HepG2 (cell line): Measurements from ENCODE around the gene RGS8. TPM values are rescaled to one million over a fixed set of nuclear protein-coding genes. Genes with fewer than 3 reads are reported as not detected.

ENCODE experiments used
- ATAC-seq: fragments of 200-7000 bp; cut with Tn5 transposase; 3 replicates; pipeline ENCODE4 v1.9.1; 2020; ENCODE audit warnings: mild to moderate bottlenecking, moderate library complexity
- BruUV-seq: library from RNA; stranded (reverse); fragments of 400-500 nt; replicated peaks from 2 replicates; lab custom pipeline; 2021; lab: Mats Ljungman, UMichigan
- CTCF ChIA-PET: fragments of 300-600 bp; formaldehyde crosslinking; extraction: SDS; loops from one replicate; lab custom pipeline; 2021; ENCODE audit warnings: low total read pairs, inconsistent platforms, low intra/inter-chr PET ratio; lab: Yijun Ruan, JAX
- POLR2A ChIA-PET: fragments of 350-600 bp; sonication (Branson Sonifier 250); formaldehyde crosslinking; loops from one replicate; lab custom pipeline; 2020; ENCODE audit warnings: antibody characterized with exemption, inconsistent platforms; lab: Yijun Ruan, JAX
- DNase-seq: peaks from one replicate; pipeline ENCODE4 v3.0.0-alpha.2; 2015; ENCODE audit warnings: low spot score
- FAIRE-seq: peaks from 3 replicates; lab custom pipeline; 2011; peaks lifted over from hg19 to GRCh38; lab: Jason Lieb, UNC
- H2AFZ ChIP-seq: one replicate; pipeline ENCODE4 v1.6.1; 2011; ENCODE audit warnings: low read length, inconsistent platforms
- H3K27ac ChIP-seq: fragments of 300-600 bp; 3 replicates; pipeline ENCODE4 v1.8.0; 2011; ENCODE audit warnings: mixed run types, mild to moderate bottlenecking, mixed read lengths, low read length, inconsistent platforms; ENCODE audit not compliant: insufficient read depth; ENCODE audit errors: extremely low read length
- H3K27me3 ChIP-seq, 2 experiments: fragments of 200-600 bp in 1 of 2; 2 replicates in 1 of 2; 3 replicates in 1 of 2; pipeline versions ENCODE4 v1.6.0 to v1.8.0; 2011; ENCODE audit warnings: low read length in 2 of 2, mild to moderate bottlenecking in 2 of 2, moderate library complexity in 2 of 2, inconsistent platforms in 1 of 2; ENCODE audit not compliant: insufficient read depth in 2 of 2, control insufficient read depth in 1 of 2
- H3K36me3 ChIP-seq, 2 experiments: fragments of 200-600 bp in 1 of 2; replicated peaks in 1 of 2; 2 replicates in 1 of 2; 3 replicates in 1 of 2; pipeline versions ENCODE4 v1.5.1 to v1.8.0; 2011; ENCODE audit warnings: low read length in 2 of 2, inconsistent platforms in 1 of 2; ENCODE audit not compliant: insufficient read depth in 2 of 2, control insufficient read depth in 1 of 2
- H3K4me1 ChIP-seq: 2 replicates; pipeline ENCODE4 v1.5.1; 2012; ENCODE audit warnings: low read length, inconsistent platforms; ENCODE audit not compliant: insufficient read depth
- H3K4me2 ChIP-seq: 2 replicates; pipeline ENCODE4 v1.6.0; 2011; ENCODE audit warnings: low read depth, low read length, inconsistent platforms
- H3K4me3 ChIP-seq, 3 experiments: fragments of 200-600 bp in 1 of 3; sonication (generic), shearing (Covaris generic) in 1 of 3; replicated peaks in 1 of 3; 2 replicates each; pipeline ENCODE4 v1.5.1; 2011 to 2016; ENCODE audit warnings: low read length in 3 of 3, inconsistent platforms in 2 of 3, low read depth in 2 of 3, mild to moderate bottlenecking in 2 of 3, control low read depth in 1 of 3, mixed read lengths in 1 of 3; ENCODE audit not compliant: insufficient read depth in 1 of 3
- H3K79me2 ChIP-seq: one replicate; pipeline ENCODE4 v1.6.1; 2011; ENCODE audit warnings: low read length, inconsistent platforms; ENCODE audit not compliant: insufficient read depth
- H3K9ac ChIP-seq: 2 replicates; pipeline ENCODE4 v1.6.0; 2011; ENCODE audit warnings: mild to moderate bottlenecking, low read depth, low read length, inconsistent platforms; ENCODE audit not compliant: insufficient read depth
- H3K9me3 ChIP-seq: 2 replicates; pipeline ENCODE4 v1.5.1; 2012; ENCODE audit warnings: mild to moderate bottlenecking, low read length
- H4K20me1 ChIP-seq: 2 replicates; pipeline ENCODE4 v1.6.0; 2011; ENCODE audit warnings: inconsistent platforms, mild to moderate bottlenecking, low read length, moderate library complexity; ENCODE audit not compliant: insufficient read depth
- CBX1 ChIP-seq: IDR thresholded peaks from one replicate; pipeline ENCODE4 v1.6.1; 2016; ENCODE audit warnings: antibody characterized with exemption, low read depth
- CENPT ChIP-seq: sonication (generic); formaldehyde crosslinking; IDR thresholded peaks from 2 replicates; pipeline ENCODE4 v1.8.0; 2022; ENCODE audit warnings: low read depth, mild to moderate bottlenecking, moderate library complexity, missing genetic modification reagents
- FOXO1 ChIP-seq: sonication (generic); formaldehyde crosslinking; IDR thresholded peaks from 2 replicates; pipeline ENCODE4 v1.4.0; 2020; ENCODE audit warnings: missing genetic modification reagents
- POLR2A ChIP-seq, 2 experiments: IDR thresholded peaks; 2 replicates each; pipeline ENCODE4 v1.6.1; 2011; ENCODE audit warnings: low read depth in 2 of 2, low read length in 2 of 2, mild to moderate bottlenecking in 1 of 2, moderate library complexity in 1 of 2; ENCODE audit not compliant: insufficient read depth in 1 of 2
- STAT5B ChIP-seq: sonication (generic); formaldehyde crosslinking; IDR thresholded peaks from 2 replicates; pipeline ENCODE4 v1.4.0; 2020; ENCODE audit warnings: missing genetic modification reagents
- TEAD3 ChIP-seq: optimal IDR thresholded peaks from 2 replicates; pipeline ENCODE3; 2016; ENCODE audit warnings: borderline replicate concordance
- TGIF2 ChIP-seq: IDR thresholded peaks from 2 replicates; pipeline ENCODE4 v1.6.1; 2016; ENCODE audit warnings: control low read depth, missing compliant biosample characterization
- WGBS: methylation state at CpG from one replicate; pipeline ENCODE4 v1.1.6; 2017; ENCODE audit warnings: low lambda C conversion rate; 5-methylcytosine and 5-hydroxymethylcytosine counted together
- in situ Hi-C: cut with HindIII; loops from 2 replicates; pipeline ENCODE4 v1.10.0; 2017; ENCODE audit warnings: low pct_unique_long_range_greater_than_20kb; ENCODE audit not compliant: extremely low pct_ligation_motif_present
- intact Hi-C: fragments of 100-400 bp; cut with micrococcal nuclease; formaldehyde crosslinking; loops from one replicate; pipeline ENCODE4 v1.10.0; 2022; ENCODE audit not compliant: unreplicated experiment
- polyA plus RNA-seq, 8 experiments: library from polyadenylated mRNA; depleted of rRNA in 3 of 8; stranded (reverse) in 7 of 8; unstranded in 1 of 8; fragments of >200 nt; fragmentation: Illumina TruSeq in 4 of 8; extraction: Trizol in 4 of 8; gene quantifications; 2 replicates each; pipeline versions ENCODE4 v1.2.1 to v1.2.3, GENCODE V29; 2011 to 2016; ENCODE audit warnings: low read depth in 4 of 8, missing spikeins in 1 of 8, mixed read lengths in 1 of 8; ENCODE audit not compliant: insufficient read depth in 1 of 8
- total RNA-seq, 5 experiments: library from RNA; depleted of rRNA; stranded (reverse); fragments of >200 nt; fragmentation: Illumina TruSeq; extraction: Trizol; gene quantifications; 2 replicates each; pipeline ENCODE4 v1.2.3, GENCODE V29; 2016; ENCODE audit warnings: low read depth in 1 of 5
- TF ChIP-seq, protein P1 (sequence below): sonication (generic); formaldehyde crosslinking; IDR thresholded peaks from 2 replicates; pipeline ENCODE4 v1.5.0; 2020; ENCODE audit warnings: mild to moderate bottlenecking, missing genetic modification reagents, borderline replicate concordance

The RGS8 gene
- total and polyA plus RNA-seq, 2 of the 13 experiments (the other 11 are each of a cell fraction or from before 2014, with no cell fraction given): not detected

GRCh38 chr1:182721525-182721924 lies 37.1 kb upstream of the RGS8 start (continued):
- TF ChIP-seq STAT5B (CRISPR knock-in tag) (no peak), CBX1 (no peak), POLR2A (IDR thresholded peaks at IDR 0.05; ENCODE audit: insufficient read depth in 1 of 2, low read depth in 2 of 2, low read length in 2 of 2) (no peak), CENPT (no peak), FOXO1 (CRISPR knock-in tag) (no peak)
- TF ChIP-seq, protein P1, sequence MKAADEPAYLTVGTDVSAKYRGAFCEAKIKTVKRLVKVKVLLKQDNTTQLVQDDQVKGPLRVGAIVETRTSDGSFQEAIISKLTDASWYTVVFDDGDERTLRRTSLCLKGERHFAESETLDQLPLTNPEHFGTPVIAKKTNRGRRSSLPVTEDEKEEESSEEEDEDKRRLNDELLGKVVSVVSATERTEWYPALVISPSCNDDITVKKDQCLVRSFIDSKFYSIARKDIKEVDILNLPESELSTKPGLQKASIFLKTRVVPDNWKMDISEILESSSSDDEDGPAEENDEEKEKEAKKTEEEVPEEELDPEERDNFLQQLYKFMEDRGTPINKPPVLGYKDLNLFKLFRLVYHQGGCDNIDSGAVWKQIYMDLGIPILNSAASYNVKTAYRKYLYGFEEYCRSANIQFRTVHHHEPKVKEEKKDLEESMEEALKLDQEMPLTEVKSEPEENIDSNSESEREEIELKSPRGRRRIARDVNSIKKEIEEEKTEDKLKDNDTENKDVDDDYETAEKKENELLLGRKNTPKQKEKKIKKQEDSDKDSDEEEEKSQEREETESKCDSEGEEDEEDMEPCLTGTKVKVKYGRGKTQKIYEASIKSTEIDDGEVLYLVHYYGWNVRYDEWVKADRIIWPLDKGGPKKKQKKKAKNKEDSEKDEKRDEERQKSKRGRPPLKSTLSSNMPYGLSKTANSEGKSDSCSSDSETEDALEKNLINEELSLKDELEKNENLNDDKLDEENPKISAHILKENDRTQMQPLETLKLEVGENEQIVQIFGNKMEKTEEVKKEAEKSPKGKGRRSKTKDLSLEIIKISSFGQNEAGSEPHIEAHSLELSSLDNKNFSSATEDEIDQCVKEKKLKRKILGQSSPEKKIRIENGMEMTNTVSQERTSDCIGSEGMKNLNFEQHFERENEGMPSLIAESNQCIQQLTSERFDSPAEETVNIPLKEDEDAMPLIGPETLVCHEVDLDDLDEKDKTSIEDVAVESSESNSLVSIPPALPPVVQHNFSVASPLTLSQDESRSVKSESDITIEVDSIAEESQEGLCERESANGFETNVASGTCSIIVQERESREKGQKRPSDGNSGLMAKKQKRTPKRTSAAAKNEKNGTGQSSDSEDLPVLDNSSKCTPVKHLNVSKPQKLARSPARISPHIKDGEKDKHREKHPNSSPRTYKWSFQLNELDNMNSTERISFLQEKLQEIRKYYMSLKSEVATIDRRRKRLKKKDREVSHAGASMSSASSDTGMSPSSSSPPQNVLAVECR (CRISPR knock-in tag): no peak

GRCh38 chr1:182720463-182720862 lies 36.1 kb upstream of the RGS8 start:
- Histone ChIP-seq H3K36me3 (no peaks in the 10 kb centered on the region), H4K20me1 (no peaks in the 10 kb centered on the region), H2AFZ (no peak overlapping the region), H3K9ac (no peak overlapping the region), H3K79me2 (no peaks in the 10 kb centered on the region), H3K4me2 (no peak overlapping the region), H3K27me3 (peaks cover 0 to 9% of the 10 kb centered on the region in 2 experiments; a peak in 1 of 5 replicates), H3K4me3 (no peak overlapping the region), H3K27ac (no peak overlapping the region), H3K9me3 (no peaks in the 10 kb centered on the region), H3K4me1 (no peaks in the 10 kb centered on the region)
- POLR2A ChIA-PET: no interaction called here
- in situ Hi-C loops (no loop called here), intact Hi-C loops (no loop called here)
- DNase-seq: no peak
- BruUV-seq: no TSS peak
- TF ChIP-seq TGIF2 (CRISPR knock-in tag) (no peak), TEAD3 (CRISPR knock-in tag) (peak; percentile 76)
- WGBS: 0% methylated on average over 2 of the region's 2 CpGs
- no peak for FAIRE-seq
- ATAC-seq: peak; percentile 81
- CTCF ChIA-PET: no interaction called here
